Middle frontal gyrus (tissue), 1 donor: ENCODE data around the gene ADM5.

Experiments
- DNase-seq: peaks from one replicate; pipeline ENCODE4 v3.0.0-alpha.2; 2015; ENCODE audit warnings: low spot score; ENCODE audit errors: extremely low spot score

The ADM5 gene

DNA sequence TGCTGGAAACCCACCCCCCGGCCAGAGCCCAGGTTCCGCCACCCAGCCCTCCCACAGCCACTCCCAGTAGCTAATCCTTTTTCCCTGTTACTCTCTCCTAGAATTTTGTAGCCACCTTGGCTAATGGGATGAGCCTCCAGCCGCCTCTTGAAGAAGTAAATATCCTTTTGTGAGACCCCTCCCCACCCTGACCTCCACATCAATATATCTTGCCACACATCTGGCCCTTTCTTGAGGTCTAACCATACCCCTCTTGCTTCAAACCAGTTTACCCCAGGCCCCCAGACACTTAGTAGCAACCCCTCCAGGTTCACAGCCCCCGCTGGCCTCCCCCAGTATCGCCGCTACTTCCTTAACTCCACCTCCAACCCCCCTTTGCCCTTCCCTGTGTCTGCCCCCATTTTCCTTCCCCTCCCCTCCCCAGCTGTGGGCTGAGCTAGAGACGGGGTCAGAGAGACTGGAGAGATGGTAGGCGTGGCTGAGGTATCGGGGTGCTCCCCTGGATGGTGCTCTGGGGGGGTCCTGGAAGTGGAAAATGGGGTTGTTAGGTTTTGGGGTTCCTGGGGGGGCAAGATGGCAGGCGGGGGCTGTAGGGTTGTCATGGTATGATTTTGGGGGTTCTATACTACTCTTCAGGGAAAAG is 9.5 kb upstream of the ADM5 start:
- DNase-seq: no peak

DNA sequence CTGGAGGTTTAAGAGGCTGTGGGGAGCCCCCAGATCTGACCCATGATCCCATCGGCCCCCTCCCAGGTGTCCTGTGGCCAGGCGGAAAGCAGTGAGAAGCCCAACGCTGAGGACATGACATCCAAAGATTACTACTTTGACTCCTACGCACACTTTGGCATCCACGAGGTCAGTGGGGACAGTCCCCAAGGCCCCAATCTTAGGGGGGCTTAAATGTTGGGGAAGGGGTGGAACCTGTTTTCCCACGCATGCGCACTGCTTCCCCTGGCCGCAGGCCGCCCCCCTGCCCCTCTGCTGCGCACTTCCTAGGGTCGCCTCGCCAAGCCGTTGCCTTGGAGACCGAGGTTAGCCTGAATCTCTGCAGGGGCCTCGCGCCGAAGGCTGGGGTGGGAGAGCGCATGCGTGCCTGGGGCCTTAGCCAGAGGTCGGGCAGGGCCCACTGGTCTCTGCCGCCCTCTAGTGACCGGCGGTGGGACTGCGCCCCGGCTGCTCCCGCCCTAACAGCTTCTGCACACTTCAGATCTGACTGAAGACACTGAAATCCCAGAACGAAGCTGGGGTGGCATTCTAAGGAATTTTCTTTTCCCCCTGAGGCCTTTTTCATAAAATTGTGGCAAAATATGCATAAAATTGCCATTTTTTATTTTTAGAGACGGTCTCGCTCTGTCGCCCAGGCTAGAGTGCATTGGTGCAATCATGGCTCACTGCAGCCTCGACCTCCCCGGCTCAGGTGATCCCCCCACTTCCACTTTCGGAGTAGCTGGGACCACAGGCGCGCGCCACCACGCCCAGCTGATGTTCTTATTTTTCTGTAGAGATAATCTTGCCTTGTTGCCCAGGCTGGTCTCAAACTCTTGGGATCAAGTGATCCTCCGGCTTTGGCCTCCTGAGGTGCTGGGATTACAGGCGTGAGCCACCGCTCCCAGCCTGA is 8.7 kb upstream of the ADM5 start:
- peak; percentile 73 for DNase-seq

DNA sequence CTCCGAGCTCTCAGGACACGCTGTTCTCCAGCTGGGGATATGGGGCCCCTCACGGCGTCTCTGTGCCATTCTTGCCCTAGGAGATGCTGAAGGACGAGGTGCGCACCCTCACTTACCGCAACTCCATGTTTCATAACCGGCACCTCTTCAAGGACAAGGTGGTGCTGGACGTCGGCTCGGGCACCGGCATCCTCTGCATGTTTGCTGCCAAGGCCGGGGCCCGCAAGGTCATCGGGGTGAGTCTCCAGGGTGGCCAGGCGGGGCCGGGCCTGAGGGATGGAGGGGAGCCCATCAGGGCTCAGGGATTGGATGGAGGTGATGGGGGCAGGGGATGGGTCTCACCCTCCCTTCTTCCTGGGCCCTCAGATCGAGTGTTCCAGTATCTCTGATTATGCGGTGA is 7.6 kb upstream of the ADM5 start:
- DNase-seq: no peak

DNA sequence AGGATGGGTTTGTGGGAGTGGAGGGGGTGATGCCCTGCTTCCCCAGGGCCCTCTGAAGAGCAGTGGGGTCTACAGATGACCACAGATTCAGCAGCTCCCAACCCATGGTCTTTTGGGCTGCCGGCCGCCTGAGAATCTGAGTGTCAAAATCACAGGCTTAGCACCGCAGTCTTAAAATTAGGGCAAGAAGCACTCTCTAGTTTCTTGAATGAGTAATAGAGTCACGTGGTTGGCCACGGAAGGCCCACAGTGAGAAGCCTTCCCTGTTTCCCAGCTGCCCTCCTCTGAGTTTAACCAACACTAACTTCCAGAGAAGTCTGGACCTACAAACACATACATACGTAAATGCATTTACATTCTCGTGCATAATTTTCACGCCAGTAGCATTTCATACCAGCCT is 7.1 kb upstream of the ADM5 start:
- no peak for DNase-seq

DNA sequence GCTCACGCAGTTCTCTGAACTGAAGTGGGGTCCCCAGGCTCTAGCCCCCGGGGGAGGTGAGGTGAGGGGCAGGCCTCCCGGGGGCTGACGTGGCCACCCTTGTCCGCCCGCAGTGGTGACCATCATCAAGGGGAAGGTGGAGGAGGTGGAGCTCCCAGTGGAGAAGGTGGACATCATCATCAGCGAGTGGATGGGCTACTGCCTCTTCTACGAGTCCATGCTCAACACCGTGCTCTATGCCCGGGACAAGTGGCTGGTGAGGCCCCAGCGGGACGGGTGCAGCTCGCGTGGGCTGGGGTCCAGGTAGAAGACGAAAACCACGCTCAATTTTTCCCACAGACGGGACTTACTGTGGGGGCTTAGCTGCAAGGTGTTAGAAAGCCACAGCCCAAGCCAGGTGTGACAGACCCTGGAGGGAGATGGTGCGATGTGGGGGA is 5.6 kb upstream of the ADM5 start:
- DNase-seq: no peak

DNA sequence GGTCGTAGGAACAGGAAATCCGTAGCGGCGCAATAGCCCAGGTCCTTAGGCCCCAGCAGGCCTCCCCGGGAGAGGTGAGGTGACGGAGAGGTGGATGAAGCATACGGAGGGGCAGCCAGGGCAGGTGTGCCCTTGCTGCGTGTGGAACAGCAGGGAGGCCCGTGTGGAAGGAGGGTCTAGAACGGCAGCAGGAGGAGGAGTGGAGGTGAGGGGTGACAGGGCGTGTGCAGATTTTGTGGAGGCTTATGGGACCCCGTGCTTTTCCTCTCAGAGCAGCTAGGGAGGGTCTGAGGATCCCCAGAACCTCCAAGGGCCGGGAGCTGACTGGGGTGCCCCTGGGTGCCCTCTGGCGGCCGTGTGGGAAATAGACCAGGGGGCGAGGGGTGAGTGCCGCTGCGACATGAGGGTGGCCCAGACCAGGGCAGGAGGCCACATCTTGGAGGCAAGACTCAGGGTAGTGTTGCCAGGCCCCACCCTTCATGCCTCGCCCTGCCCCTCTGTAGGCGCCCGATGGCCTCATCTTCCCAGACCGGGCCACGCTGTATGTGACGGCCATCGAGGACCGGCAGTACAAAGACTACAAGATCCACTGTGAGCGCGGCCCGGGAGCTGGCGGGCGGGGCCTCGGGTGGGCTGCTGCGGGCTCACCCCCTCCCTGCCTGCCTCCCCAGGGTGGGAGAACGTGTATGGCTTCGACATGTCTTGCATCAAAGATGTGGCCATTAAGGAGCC is 5.0 kb upstream of the ADM5 start:
- no peak for DNase-seq

DNA sequence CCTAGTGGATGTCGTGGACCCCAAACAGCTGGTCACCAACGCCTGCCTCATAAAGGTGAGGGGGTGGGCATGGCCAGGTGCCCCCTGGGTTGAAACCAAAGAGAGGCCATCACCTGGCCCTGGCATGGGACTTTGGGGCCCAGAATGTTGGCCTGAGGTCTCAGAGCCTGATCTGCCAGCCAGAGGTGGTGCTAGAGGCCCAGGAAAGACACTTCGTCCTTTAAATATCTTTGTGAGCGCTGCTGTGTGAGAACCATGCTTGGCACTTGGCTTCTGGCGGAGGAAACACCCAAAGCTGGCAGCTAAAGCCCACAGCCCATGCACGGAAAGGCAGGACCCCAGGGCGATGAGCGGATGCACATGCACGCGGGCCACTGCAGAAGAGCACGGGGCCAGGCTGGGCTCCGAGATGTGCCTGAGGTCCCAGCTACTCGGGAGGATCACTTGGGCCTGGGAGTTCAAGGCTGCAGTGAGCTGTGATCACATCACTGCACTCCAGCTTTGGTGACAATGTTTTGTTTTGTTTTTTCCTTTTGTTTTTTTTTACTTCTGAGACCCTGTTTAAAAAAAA is 4.3 kb upstream of the ADM5 start:
- no peak for DNase-seq

DNA sequence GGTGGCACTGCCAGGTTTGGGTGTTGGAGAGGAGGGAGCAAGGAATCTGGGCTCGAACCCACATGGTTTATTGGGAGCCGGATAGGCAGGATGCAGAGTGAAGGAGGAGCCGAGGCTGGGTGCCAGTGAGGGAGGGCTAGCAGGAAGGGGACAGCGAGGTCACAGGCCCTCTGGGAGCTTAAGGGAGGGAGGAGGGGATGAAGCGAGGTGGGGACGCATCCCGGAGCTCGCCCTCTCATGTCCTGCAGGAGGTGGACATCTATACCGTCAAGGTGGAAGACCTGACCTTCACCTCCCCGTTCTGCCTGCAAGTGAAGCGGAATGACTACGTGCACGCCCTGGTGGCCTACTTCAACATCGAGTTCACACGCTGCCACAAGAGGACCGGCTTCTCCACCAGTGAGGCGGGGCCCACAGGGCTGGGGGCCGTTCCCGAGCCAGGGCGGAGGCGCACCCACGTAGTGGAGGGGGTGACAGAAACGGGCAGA is 3.5 kb upstream of the ADM5 start:
- no peak for DNase-seq

DNA sequence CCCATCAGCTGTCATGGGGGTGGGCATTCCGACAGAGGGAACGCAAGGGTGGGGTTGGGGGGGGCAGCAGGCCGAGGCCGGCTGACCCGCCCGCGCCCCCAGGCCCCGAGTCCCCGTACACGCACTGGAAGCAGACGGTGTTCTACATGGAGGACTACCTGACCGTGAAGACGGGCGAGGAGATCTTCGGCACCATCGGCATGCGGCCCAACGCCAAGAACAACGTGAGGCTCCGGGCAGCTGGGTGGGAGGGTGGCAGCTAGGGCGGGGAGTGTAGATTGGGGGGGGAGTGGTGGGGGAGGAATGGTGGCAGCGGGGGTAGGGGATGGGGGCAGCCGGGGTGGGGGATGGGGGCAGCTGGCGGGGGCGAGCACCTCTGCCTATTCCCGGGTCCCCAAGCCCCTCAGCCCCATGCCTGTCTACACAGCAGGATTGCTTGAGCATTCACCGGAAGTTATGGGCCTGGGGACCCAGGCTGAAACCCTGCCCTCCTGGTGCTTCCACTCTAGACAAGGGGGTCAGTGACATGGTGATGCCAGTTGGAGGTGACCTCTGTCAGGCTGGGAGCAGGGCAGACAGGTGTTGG is 2.8 kb upstream of the ADM5 start:
- no peak for DNase-seq

DNA sequence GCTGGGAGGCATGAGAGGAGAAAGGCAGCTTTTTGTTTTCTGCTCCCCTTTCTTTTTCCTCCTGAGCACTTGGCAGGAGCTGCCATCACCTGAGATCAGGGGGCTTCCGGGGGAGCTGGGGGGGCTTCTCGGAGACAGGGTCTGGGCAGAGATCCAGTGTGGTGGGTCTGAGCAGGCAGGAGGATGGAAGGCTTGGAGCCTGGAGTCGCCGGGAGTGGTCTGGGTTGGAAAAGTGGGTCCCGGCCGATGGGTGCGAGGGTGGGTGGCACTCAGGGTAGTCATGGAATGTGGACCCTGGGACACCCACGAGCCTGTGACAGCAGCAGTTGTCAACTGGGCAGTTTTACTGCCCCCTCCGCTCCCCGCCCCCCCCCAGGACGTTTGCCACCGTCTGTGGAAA is 2.2 kb upstream of the ADM5 start:
- no peak for DNase-seq

DNA sequence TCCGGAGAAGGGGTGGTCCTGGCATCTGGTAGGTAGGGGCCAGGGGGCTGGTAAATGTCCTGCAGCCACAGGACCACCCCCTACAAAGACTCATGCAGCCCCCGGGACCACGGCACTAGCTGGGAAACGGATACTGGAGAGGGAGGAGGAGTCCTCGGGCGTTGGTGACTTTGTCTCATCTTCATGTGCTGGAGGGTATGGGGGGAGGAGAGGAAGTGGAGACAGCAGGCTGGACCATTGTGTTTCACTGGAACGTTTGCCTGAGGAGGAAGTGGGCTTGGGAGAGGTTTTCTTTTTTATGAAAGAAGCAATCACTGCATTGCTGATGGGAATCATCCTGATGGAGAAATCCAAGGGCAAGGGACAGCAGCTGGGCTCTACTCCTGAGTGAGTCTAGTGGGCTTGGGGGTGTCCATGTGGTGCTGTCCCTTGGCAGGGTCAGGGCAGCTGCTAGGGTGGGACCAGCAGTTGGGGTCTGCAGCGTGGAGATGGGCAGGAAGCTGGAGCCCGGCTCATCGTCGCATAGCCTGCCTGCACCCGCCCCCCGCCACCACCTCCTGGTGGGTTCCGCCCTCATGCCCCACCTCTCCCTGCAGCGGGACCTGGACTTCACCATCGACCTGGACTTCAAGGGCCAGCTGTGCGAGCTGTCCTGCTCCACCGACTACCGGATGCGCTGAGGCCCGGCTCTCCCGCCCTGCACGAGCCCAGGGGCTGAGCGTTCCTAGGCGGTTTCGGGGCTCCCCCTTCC is 1.7 kb upstream of the ADM5 start:
- no peak for DNase-seq

DNA sequence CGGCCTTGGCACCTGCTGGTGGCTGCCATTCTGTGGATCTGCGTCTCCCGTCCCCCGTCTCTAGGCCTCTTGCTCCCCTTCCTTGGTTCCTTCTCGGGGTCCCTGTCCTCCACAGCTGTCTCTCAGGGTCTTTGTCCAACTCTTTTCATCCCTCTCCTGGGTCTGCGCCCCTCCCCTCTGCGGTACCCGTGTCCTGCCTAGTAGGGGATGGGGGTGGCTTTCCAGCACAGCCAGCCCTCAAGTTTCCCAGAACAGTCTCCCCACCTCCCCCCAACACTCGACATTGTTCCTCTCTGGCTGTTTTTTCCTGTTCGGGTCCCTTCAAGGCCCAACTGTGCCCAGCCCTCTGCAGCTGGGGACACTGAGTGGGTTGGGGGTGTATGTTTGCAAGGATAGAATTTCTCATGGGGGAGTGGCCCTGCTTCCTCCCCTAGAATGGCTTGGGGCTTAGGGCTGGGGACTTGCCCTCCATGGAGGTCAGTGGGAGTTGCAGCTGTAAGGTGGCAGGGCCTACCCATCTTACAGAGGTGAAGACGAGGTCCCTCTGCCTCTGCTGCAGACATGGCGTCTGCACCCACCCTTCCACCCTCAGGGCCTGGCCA is 762 bp upstream of the ADM5 start:
- DNase-seq: no peak

DNA sequence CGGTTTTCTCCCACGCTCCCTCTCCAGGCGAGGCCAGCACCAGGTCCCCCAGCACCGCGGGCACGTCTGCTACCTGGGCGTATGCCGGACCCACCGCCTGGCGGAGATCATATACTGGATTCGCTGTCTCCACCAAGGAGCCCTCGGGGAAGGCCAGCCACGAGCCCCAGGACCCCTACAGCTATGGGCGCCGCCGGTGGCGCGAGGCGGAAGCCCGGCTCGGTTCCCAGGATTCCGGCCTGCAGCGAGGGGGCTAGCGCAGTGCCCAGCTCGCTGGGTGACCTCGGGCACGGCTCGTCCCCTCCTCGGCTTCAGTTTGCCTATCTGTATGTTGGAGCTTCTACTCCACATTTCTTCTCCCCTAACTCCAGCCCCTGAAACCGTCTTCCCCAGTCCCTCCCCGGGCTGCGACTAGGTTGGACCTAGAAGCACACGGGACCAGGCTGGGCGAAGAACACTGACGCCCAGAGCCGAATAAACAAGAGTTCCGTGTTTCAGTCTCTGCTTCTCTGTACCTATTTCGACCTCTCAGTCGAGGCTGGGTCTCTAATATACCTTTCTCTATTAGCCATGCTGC is 773 bp downstream of the ADM5 start:
- no peak for DNase-seq

DNA sequence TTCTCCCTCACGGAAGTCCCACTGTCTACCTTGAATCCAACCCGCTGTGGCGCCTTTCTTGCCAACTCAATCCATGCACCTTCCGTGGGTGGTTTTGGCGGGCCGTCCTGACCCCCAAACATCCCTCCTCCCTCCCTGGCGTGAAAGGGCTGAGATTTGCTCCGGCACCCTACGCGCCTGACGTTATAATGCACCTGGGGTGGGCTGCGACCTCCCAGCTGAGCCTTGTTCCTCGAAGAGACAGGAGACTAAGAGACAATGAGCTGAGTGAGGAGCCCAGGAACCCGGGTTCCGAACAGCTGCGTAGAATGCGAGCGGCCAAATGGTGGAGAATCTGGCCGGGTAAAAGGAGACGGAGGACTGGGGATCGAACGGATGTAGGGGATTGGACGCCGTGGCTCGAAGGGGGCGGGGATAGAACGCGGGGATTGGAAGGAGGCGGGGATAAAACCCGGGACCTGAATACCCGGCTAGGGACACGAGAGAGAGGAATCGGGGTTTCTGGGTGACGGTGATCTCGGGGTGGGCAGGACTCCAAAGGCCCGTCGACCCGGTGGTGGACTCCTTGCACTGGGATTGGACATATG is 1.4 kb downstream of the ADM5 start, which contains the start of gene CPT1C:
TSS of gene CPT1C (plus strand) at position 461 of the 587 bp plus-strand sequence. CDS start 1,137 bp downstream, outside the sequence.
- DNase-seq: peak; percentile 85

DNA sequence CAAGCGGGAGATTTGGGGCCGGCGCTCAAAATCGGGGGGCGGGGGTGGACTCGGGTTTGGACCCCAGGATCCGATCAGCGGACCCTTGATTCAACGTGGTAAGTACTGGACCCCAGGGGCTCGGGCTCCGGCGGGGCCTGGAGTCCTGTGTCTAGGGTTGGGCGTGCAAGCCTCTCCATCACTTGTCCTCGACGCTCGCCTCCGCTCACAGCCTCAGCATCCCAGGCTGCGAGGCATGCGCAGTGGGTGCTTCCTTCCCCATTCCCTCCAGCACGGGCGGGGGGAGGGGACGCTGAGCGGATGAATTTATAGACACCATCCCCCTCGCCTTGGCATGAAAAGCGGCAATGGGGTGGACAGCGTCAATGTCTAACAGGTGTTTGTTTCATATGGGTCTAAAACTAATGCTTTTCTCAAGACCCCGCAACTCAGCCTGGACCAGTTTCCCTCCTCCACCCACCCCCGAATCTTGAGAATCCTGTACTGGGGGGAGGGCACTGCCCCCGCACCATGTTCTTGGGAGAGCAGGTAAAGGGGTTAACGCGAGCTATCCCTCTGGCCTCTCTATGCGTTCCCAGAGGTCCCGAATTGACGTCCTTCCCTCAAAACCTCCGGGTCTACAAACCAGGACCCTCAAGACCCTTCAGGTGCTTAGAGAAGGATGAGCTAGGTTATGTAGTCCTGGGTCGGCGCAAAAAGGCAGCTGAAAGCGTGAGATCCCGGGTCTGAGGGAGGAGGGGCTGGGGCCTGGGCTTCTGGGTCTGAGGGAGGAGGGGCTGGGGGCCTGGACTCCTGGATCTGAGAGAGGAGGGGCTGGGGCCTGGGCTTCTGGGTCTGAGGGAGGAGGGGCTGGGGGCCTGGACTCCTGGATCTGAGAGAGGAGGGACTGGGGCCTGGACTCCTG is 2.1 kb downstream of the ADM5 start:
- peak; percentile 73 for DNase-seq

DNA sequence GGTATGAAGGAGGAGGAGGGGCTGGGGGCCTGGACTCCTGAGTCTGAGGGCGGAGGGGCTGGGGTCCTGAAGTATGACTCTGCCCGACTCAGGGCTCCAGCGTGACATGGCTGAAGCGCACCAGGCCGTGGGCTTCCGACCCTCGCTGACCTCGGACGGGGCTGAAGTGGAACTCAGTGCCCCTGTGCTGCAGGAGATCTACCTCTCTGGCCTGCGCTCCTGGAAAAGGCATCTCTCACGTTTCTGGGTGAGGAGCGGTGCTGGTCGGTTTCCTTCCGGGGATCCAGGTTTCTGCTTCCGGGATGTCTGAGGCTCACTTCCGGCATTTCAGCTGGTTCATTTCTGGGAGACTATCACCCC is 2.7 kb downstream of the ADM5 start:
- DNase-seq: no peak

DNA sequence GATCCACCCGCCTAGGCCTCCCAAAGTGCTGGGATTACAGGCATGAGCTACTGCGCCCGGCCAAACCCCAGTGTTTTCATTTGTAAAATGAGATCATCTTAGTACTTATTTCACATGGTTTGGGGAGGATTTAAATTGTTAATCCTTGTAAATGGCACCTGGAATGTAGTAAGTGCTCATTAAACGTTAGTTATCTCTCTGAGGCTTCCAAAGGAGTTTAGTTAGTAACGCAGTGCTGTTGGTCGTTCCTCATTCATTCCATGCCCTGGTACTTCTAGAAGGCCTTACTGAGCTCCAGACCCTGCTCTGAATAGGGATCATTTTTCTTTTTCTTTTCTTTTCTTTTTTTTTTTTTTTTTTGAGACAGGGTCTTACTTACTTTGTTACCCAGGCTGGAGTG is 6.7 kb downstream of the ADM5 start:
- no peak for DNase-seq

DNA sequence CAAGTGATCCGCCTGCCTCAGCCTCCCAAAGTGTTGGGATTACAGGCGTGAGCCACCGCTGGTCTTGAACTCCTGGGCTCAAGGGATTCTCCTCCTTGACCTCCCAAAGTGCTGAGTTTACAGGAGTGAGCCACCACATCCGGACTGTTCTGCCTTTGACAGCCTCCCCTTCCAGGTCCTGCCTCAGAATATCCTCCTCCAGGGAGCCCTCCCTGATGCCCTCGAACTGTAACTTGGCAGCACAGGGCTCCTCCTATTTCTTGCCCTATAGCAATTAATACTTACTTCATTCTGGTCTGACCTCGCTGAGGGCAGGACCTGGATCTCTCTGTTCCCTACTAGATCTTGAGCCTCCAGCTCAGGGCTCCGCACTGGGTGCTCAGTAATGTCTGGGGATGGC is 7.5 kb downstream of the ADM5 start:
- no peak for DNase-seq
